HepG2 (cell line): ENCODE results near the gene DAZAP1. TPM values are rescaled to one million over a fixed set of nuclear protein-coding genes. Genes with fewer than 3 reads are reported as not detected.

Experiments
- FOXC1 ChIP-seq: sonication (generic); formaldehyde crosslinking; IDR thresholded peaks from 2 replicates; pipeline ENCODE4 v1.8.0; 2022; ENCODE audit warnings: mild to moderate bottlenecking, missing genetic modification reagents, borderline replicate concordance
- MTF2 ChIP-seq: sonication (generic); formaldehyde crosslinking; IDR thresholded peaks from 2 replicates; pipeline ENCODE4 v1.5.0; 2020; ENCODE audit warnings: missing genetic modification reagents, borderline replicate concordance
- MXD4 ChIP-seq: IDR thresholded peaks from 2 replicates; pipeline ENCODE4 v1.6.1; 2016; ENCODE audit warnings: mild to moderate bottlenecking, missing biosample characterization, missing genetic modification reagents
- ZBED4 ChIP-seq: sonication (generic); formaldehyde crosslinking; IDR thresholded peaks from 2 replicates; pipeline ENCODE4 v1.4.0; 2020; ENCODE audit warnings: missing genetic modification reagents, borderline replicate concordance
- ZBTB3 ChIP-seq: sonication (generic); formaldehyde crosslinking; IDR thresholded peaks from 2 replicates; pipeline ENCODE4 v1.4.0; 2020; ENCODE audit warnings: low read depth, mild to moderate bottlenecking, moderate library complexity, missing genetic modification reagents, borderline replicate concordance
- ZFP62 ChIP-seq: sonication (generic); formaldehyde crosslinking; IDR thresholded peaks from 2 replicates; pipeline ENCODE4 v1.4.0; 2020; ENCODE audit warnings: missing genetic modification reagents
- ZKSCAN5 ChIP-seq: sonication (generic); formaldehyde crosslinking; IDR thresholded peaks from 2 replicates; pipeline ENCODE4 v1.5.1; 2020; ENCODE audit warnings: mild to moderate bottlenecking, missing genetic modification reagents
- ZNF557 ChIP-seq: sonication (generic); formaldehyde crosslinking; IDR thresholded peaks from 2 replicates; pipeline ENCODE4 v1.4.0; 2020; ENCODE audit warnings: missing genetic modification reagents
- ZNF619 ChIP-seq: sonication (generic); formaldehyde crosslinking; IDR thresholded peaks from 2 replicates; pipeline ENCODE4 v1.4.0; 2020; ENCODE audit warnings: mild to moderate bottlenecking, missing genetic modification reagents
- ZNF678 ChIP-seq: sonication (generic); formaldehyde crosslinking; IDR thresholded peaks from 2 replicates; pipeline ENCODE4 v1.4.0; 2020; ENCODE audit warnings: mild to moderate bottlenecking, missing genetic modification reagents
- polyA plus RNA-seq, 8 experiments: library from polyadenylated mRNA; depleted of rRNA in 3 of 8; stranded (reverse) in 7 of 8; unstranded in 1 of 8; fragments of >200 nt; fragmentation: Illumina TruSeq in 4 of 8; extraction: Trizol in 4 of 8; gene quantifications; 2 replicates each; pipeline versions ENCODE4 v1.2.1 to v1.2.3, GENCODE V29; 2011 to 2016; ENCODE audit warnings: low read depth in 4 of 8, missing spikeins in 1 of 8, mixed read lengths in 1 of 8; ENCODE audit not compliant: insufficient read depth in 1 of 8
- total RNA-seq, 5 experiments: library from RNA; depleted of rRNA; stranded (reverse); fragments of >200 nt; fragmentation: Illumina TruSeq; extraction: Trizol; gene quantifications; 2 replicates each; pipeline ENCODE4 v1.2.3, GENCODE V29; 2016; ENCODE audit warnings: low read depth in 1 of 5
- TF ChIP-seq, protein P1 (sequence below), 2 experiments: sonication (generic) in 1 of 2; formaldehyde crosslinking in 1 of 2; IDR thresholded peaks; 2 replicates each; pipeline versions ENCODE4 v1.4.0 to v1.6.1; 2018 to 2020; ENCODE audit warnings: missing genetic modification reagents in 2 of 2, borderline replicate concordance in 1 of 2, low read depth in 1 of 2, mild to moderate bottlenecking in 1 of 2, missing biosample characterization in 1 of 2
- TF ChIP-seq, protein P2 (sequence below): sonication (generic); formaldehyde crosslinking; IDR thresholded peaks from 2 replicates; pipeline ENCODE4 v1.4.0; 2020; ENCODE audit warnings: missing genetic modification reagents, borderline replicate concordance
- TF ChIP-seq, protein P3 (sequence below): IDR thresholded peaks from 2 replicates; pipeline ENCODE4 v1.6.1; 2016; ENCODE audit warnings: low read depth, control low read depth
- TF ChIP-seq, protein P4 (sequence below): sonication (generic); formaldehyde crosslinking; IDR thresholded peaks from 2 replicates; pipeline ENCODE4 v1.5.0; 2020; ENCODE audit warnings: mild to moderate bottlenecking, missing genetic modification reagents

DAZAP1 gene
- total and polyA plus RNA-seq, 2 of the 13 experiments (the other 11 are each of a cell fraction or from before 2014, with no cell fraction given): 63.3 to 79.2 TPM

DNA sequence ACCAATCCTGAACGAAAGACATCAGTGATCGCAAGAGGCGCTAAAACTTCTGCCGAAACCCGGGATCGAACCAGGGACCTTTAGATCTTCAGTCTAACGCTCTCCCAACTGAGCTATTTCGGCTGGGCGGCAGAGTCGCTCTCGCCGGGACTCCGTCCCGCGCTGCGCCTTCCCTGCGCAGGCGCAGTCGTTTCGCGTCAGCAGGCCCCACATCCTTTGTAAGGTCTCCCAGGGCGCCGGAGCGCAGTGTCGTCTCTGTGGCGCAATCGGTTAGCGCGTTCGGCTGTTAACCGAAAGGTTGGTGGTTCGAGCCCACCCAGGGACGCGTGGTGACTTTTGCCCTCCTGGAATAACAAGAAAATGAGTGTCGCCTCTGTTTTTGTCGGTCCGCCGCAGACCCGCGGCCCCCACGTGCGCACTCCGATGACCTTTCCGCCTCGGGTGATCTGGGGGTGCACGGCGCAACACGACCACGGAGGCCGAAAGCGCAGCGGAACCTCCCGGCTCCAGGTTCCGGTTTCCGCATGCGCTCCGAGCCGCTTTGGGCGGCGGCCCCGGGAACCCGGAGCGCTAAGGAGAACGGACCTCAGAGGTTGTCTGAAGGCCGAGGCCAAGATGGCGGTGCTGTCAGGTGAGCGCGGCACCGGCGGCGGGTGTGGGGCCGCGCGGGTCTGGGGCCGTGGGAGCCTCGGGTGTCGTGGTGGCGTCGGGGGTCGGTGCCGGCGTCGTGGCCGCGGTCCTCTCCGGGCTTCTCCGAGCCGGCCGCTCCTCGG, 23.9 kb upstream of the DAZAP1 start, which contains the start of gene NDUFS7 (continued):
- TF ChIP-seq, protein P1, sequence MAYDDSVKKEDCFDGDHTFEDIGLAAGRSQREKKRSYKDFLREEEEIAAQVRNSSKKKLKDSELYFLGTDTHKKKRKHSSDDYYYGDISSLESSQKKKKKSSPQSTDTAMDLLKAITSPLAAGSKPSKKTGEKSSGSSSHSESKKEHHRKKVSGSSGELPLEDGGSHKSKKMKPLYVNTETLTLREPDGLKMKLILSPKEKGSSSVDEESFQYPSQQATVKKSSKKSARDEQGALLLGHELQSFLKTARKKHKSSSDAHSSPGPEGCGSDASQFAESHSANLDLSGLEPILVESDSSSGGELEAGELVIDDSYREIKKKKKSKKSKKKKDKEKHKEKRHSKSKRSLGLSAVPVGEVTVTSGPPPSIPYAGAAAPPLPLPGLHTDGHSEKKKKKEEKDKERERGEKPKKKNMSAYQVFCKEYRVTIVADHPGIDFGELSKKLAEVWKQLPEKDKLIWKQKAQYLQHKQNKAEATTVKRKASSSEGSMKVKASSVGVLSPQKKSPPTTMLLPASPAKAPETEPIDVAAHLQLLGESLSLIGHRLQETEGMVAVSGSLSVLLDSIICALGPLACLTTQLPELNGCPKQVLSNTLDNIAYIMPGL (CRISPR knock-in tag; IDR thresholded peaks at IDR 0.05; ENCODE audit: borderline replicate concordance in 1 of 2, low read depth in 1 of 2): peak; percentile 100
- peak; percentile 99 for TF ChIP-seq ZNF678 (CRISPR knock-in tag)
- peak; percentile 95; the same call in 1 of the 2 replicates for TF ChIP-seq ZBTB3 (CRISPR knock-in tag)
- peak; percentile 95 for TF ChIP-seq FOXC1
- TF ChIP-seq, protein P2, sequence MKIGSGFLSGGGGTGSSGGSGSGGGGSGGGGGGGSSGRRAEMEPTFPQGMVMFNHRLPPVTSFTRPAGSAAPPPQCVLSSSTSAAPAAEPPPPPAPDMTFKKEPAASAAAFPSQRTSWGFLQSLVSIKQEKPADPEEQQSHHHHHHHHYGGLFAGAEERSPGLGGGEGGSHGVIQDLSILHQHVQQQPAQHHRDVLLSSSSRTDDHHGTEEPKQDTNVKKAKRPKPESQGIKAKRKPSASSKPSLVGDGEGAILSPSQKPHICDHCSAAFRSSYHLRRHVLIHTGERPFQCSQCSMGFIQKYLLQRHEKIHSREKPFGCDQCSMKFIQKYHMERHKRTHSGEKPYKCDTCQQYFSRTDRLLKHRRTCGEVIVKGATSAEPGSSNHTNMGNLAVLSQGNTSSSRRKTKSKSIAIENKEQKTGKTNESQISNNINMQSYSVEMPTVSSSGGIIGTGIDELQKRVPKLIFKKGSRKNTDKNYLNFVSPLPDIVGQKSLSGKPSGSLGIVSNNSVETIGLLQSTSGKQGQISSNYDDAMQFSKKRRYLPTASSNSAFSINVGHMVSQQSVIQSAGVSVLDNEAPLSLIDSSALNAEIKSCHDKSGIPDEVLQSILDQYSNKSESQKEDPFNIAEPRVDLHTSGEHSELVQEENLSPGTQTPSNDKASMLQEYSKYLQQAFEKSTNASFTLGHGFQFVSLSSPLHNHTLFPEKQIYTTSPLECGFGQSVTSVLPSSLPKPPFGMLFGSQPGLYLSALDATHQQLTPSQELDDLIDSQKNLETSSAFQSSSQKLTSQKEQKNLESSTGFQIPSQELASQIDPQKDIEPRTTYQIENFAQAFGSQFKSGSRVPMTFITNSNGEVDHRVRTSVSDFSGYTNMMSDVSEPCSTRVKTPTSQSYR (CRISPR knock-in tag): peak; percentile 57; the same call in 1 of the 2 replicates
- peak; percentile 95 for TF ChIP-seq ZNF619 (CRISPR knock-in tag)
- no peak for TF ChIP-seq ZKSCAN5
- 0 out of 2 replicates have a peak, but pooled peaks have one; percentile 69 for TF ChIP-seq MXD4 (CRISPR knock-in tag)
- no peak for TF ChIP-seq ZFP62 (CRISPR knock-in tag)
- TF ChIP-seq MTF2: peak; percentile 98
- peak; percentile 96 for TF ChIP-seq ZNF557
- TF ChIP-seq, protein P3, sequence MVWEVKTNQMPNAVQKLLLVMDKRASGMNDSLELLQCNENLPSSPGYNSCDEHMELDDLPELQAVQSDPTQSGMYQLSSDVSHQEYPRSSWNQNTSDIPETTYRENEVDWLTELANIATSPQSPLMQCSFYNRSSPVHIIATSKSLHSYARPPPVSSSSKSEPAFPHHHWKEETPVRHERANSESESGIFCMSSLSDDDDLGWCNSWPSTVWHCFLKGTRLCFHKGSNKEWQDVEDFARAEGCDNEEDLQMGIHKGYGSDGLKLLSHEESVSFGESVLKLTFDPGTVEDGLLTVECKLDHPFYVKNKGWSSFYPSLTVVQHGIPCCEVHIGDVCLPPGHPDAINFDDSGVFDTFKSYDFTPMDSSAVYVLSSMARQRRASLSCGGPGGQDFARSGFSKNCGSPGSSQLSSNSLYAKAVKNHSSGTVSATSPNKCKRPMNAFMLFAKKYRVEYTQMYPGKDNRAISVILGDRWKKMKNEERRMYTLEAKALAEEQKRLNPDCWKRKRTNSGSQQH: peak; percentile 85
- TF ChIP-seq, protein P4, sequence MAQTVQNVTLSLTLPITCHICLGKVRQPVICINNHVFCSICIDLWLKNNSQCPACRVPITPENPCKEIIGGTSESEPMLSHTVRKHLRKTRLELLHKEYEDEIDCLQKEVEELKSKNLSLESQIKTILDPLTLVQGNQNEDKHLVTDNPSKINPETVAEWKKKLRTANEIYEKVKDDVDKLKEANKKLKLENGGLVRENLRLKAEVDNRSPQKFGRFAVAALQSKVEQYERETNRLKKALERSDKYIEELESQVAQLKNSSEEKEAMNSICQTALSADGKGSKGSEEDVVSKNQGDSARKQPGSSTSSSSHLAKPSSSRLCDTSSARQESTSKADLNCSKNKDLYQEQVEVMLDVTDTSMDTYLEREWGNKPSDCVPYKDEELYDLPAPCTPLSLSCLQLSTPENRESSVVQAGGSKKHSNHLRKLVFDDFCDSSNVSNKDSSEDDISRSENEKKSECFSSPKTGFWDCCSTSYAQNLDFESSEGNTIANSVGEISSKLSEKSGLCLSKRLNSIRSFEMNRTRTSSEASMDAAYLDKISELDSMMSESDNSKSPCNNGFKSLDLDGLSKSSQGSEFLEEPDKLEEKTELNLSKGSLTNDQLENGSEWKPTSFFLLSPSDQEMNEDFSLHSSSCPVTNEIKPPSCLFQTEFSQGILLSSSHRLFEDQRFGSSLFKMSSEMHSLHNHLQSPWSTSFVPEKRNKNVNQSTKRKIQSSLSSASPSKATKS: no peak
- peak; percentile 63; the same call in 1 of the 2 replicates for TF ChIP-seq ZBED4
